ENCODE data around the gene NPHP4.

The NPHP4 gene

GRCh38 chr1:5829414-5829813 lies 162.8 kb downstream of the NPHP4 start:
- DNase-seq (ENCODE audit: low spot score), result no peak

GRCh38 chr1:5828308-5828935 lies 163.8 kb downstream of the NPHP4 start:
- DNase-seq (ENCODE audit: low spot score), result no peak

GRCh38 chr1:5827516-5827915 lies 164.7 kb downstream of the NPHP4 start:
- DNase-seq (ENCODE audit: low spot score), result no peak

GRCh38 chr1:5826601-5827000 lies 165.6 kb downstream of the NPHP4 start:
- no peak for DNase-seq (ENCODE audit: low spot score)

- no peak for DNase-seq (ENCODE audit: low spot score)
These were observed 169.5 kb downstream of the NPHP4 start for GRCh38 chr1:5822726-5823125.

GRCh38 chr1:5822266-5822665 lies 170.0 kb downstream of the NPHP4 start:
- DNase-seq (ENCODE audit: low spot score), result no peak

- no peak for DNase-seq (ENCODE audit: low spot score)
These were observed 170.6 kb downstream of the NPHP4 start for GRCh38 chr1:5821540-5822176.

- no peak for DNase-seq (ENCODE audit: low spot score)
These were observed 172.2 kb downstream of the NPHP4 start for GRCh38 chr1:5820026-5820421.

- no peak for DNase-seq (ENCODE audit: low spot score)
These were observed 172.7 kb downstream of the NPHP4 start for GRCh38 chr1:5819391-5820025.

GRCh38 chr1:5818755-5819154 lies 173.5 kb downstream of the NPHP4 start:
- DNase-seq (ENCODE audit: low spot score), result no peak

- no peak for DNase-seq (ENCODE audit: low spot score)
These were observed 176.5 kb downstream of the NPHP4 start for GRCh38 chr1:5815716-5816115.

- no peak for DNase-seq (ENCODE audit: low spot score)
These were observed 177.0 kb downstream of the NPHP4 start for GRCh38 chr1:5815211-5815610.

- no peak for DNase-seq (ENCODE audit: low spot score)
These were observed 178.1 kb downstream of the NPHP4 start for GRCh38 chr1:5814046-5814619.

- no peak for DNase-seq (ENCODE audit: low spot score)
These were observed 178.7 kb downstream of the NPHP4 start for GRCh38 chr1:5813480-5813879.

All from COLO829 (cell line).